Fibroblast of skin of back (primary cell): ENCODE results near the gene PHF2. TPM values are rescaled to one million over a fixed set of nuclear protein-coding genes. Genes with fewer than 3 reads are reported as not detected.
A peak's percentile ranks its signal among the peaks of the same experiment; 100 is the strongest.

ENCODE experiments used
- DNase-seq: peaks from one replicate; pipeline ENCODE4 v3.0.0-alpha.2; 2013
- polyA plus RNA-seq, 2 experiments: library from polyadenylated mRNA; unstranded; fragments of 120-200 nt; gene quantifications; one replicate each; pipeline ENCODE4 v1.2.1, GENCODE V29; 2013; ENCODE audit not compliant: insufficient read length in 2 of 2

The PHF2 gene
- polyA plus RNA-seq (2013, experiment 1 of 2; ENCODE audit: insufficient read length): 20.7 TPM
- polyA plus RNA-seq (2013, experiment 2 of 2; ENCODE audit: insufficient read length): 26.3 TPM

DNA sequence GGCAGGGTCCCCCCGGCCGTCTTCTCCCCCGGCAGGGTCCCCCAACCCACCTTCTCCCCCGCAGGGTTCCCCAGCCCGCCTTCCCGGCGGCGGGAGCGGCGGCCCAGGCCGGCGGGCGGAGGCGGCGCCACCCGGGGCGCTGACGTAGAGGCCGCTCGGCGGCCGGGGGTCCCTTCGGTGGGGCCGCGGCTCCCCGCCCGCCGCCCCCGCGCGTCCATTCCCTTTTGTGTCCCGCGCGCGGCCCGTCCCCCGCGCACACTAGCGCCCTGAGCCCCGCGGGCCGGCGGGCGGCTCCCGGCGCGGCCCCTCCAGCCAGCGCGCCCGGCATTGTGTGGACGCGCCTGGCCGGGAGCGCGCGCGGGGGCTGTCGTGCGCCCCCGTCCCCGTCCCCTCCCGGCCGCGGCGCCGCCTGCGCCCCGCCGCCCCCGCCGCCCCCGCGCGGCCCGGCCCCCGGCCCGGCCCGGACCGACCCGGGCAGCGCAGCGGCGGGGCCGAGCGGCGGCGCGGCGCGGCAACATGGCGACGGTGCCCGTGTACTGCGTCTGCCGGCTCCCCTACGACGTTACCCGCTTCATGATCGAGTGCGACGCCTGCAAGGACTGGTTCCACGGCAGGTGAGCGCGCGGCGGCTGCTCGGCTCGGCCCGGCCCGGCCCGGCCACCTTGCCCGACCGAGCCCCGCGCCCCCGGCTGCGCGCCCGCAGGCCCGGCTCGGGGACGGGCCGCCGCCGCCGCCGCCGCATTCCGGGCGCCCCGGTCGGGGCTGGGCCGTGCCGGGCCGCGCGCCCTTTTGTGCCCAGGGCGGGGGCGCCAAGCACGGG, at the start of gene PHF2:
Gene PHF2 (plus strand): TSS at position 327 of the 820 bp plus-strand sequence. CDS start 190 bp downstream, at position 517.
- DNase-seq: peak; percentile 18

DNA sequence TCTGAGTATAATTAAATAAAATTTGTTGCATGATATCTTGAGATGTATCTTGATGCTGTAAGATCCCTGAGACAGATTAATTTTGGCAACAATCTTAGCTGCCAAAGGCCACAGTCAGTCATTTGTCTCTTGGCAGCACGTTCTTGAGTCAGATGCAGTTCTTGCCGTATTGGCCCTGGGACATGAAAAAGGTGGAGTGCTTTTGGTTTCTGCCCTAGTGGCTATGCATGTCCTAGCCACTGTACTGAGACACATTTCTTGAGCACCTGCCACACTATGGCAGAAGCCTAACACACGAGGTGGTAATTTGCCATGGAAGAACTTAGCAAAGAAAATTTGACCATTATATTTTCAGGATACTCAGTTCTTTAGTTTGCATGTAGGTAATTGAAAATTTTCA, 45.0 kb upstream of the PHF2 start:
- DNase-seq: no peak

DNA sequence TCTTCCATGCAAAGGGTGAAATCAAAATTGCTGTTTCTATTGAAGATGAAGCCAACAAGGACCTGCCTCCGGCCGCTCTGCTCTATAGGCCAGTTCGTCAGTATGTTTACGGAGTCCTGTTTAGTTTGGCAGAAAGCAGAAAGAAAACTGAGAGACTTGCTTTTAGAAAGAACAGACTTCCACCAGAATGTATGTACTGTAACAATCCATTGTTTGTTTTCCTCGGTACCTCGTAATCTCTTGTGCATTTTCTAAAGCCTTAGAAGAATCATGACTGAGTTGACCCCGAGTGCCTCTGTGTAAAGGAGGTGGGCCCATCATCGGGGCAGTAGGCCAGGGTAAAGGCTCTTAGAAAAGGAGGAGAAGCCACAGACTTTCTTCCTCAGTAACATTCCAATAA, 44.2 kb upstream of the PHF2 start:
- DNase-seq: no peak

DNA sequence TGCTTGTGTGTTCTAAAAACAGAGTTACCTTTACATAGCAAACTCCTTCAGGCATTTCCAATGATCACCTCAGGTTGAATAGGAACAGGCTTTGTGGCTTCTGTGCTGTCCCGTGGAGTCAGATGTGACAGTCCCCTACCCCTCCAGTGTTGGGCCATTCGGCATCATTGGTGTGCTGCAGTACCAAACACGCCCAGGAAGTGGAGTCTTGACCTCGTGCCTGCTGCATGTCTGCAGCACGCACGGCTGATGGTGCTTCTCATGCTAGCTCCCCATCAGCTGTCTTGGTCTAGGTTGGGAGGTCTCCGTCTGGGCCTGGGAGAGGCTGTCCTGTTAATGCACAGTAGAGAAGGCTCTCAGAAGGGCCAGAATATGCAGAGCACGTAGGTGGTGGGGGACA, 42.5 kb upstream of the PHF2 start:
- no peak for DNase-seq

GRCh38 chr9:93536167-93536566, 40.2 kb upstream of the PHF2 start:
- no peak for DNase-seq

- DNase-seq: no peak
These were observed 39.5 kb upstream of the PHF2 start for GRCh38 chr9:93536874-93537273.

DNA sequence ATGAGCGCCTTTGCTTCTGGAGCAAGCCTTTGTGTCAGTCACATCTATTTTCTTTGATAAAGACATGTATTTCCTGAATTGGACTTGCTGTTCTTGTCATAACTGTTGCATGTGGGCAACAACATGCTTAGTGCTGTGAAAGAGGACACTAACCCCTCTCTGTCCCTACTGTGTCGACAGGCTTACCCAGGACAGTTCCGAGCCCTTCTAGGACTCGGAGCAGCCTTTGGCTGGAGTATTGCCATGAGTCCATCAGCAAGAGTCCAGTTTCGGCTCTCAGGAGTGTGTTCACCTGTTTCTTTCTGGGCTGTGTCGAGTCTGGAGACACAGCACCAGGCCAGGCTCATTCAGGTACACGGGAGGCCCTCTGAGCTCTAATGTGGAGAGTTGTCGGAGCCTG, 36.1 kb upstream of the PHF2 start:
- no peak for DNase-seq

GRCh38 chr9:93541005-93541404, 35.4 kb upstream of the PHF2 start:
- DNase-seq: no peak

DNA sequence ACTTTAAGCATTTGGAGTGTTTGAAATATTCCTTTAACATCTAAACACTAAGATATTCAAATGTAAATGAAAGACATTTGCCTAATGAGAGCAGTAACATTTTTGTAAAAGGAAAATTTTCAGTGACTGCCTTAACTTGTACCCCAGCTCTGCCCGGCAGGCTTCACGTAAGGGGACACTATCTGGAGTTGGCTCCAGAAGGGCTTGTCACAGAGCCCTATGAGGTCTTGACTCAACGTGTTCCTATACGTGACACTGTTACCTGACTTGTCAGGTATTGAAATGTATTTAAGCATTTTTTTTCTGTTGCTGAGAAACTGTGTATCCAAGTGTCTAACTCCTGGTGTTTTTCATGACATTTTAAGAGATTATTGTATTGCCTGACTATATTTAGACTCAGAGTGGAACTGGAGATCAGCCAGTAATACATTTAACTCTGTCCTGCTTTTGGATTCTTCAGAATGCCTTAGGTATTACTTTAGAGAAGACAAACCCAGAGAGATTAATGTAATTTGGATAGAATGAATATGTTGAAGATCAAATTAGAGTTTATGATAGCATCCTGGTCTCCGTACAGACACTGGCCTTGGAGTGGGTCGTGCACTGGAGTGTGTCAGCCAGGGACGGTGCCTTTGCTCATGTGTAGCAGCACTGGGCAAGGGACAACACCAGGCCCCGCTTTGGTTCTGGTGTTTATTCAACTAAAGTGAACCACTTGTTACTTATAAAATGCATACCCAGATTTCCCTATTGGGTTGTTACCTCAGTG, 34.6 kb upstream of the PHF2 start:
- no peak for DNase-seq

- DNase-seq: no peak
These were observed 33.3 kb upstream of the PHF2 start for GRCh38 chr9:93543117-93543516.

GRCh38 chr9:93546356-93546755, 30.0 kb upstream of the PHF2 start:
- no peak for DNase-seq

DNA sequence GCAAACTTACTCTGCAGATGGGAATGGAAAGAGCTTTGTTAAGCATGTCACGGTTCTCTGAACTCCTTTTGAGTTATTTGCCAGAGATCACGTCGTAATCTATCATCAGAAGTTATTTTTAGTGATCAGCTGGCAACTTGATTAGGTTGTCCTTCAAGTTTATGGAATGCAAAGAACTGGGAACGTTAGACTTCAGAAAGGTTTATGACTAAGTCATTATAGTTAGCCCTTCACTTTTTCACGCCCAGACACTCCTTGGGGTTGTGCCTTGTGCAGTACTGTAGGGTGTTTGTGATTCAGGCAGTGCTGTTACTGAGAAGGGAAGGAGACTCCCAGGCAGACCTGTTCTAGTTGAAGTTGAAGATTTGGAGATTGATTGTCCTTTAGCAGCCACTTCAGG, 26.8 kb upstream of the PHF2 start:
- no peak for DNase-seq

- no peak for DNase-seq
These were observed 23.5 kb upstream of the PHF2 start for GRCh38 chr9:93552923-93553322.

DNA sequence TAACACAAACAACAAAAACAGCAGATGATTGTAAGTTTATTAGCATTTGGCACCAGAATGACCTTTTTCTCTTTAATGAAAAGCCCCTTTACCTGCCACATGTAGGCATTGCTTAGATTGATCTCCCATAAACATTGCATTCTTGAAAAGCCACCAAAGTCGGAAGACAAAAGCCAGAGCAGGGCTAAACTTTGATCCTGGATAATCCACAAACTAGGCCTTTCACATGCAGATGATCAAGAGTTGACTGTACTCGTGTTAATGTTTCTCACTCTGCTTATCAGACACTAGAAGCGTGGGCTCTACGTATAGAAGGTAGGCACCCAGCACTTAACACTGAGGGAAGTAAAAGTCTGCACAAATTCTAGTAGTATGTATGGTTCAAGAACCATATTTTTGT, 21.0 kb upstream of the PHF2 start:
- no peak for DNase-seq

DNA sequence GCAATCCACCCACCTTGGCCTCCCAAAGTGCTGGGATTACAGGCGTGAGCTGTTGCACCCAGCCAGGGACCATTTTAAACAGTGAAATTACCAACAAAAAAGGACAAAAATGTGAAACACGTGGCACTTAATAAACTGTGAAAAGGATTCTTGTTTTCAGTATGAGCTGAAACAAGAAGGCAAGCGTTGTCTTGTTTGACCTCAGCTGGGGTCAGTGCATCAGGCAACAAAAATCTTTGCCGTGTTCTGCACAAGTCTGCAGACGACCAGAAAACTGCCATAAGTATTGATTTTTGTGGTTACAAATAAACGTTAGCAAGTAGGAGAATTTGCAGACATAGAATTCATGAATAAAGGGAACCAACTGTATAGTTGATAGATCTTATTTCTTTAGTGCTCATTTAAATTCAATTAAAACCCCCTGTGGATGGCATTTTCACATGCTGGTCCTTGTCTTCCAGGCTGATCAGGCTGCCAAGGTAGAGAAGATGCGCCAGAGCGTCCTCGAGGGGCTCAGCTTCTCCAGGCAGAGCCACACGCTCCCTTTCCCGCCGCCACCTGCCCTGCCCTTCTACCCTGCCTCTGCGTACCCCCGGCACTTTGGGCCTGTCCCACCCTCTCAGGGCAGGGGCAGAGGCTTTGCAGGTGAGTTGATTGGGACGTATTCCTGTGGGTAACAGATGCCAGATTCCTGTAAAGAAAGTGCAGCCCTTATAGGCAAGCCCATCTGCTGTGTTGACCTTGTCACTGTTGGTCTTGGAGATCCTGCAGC, 18.8 kb upstream of the PHF2 start:
- no peak for DNase-seq

GRCh38 chr9:93558503-93558902, 17.9 kb upstream of the PHF2 start:
- no peak for DNase-seq

GRCh38 chr9:93560991-93561390, 15.4 kb upstream of the PHF2 start:
- DNase-seq: no peak

- DNase-seq: no peak
These were observed 14.2 kb upstream of the PHF2 start for GRCh38 chr9:93562157-93562556.

GRCh38 chr9:93565089-93565488, 11.3 kb upstream of the PHF2 start:
- DNase-seq: no peak

GRCh38 chr9:93566408-93567270, 9.7 kb upstream of the PHF2 start:
- peak; percentile 95 for DNase-seq

DNA sequence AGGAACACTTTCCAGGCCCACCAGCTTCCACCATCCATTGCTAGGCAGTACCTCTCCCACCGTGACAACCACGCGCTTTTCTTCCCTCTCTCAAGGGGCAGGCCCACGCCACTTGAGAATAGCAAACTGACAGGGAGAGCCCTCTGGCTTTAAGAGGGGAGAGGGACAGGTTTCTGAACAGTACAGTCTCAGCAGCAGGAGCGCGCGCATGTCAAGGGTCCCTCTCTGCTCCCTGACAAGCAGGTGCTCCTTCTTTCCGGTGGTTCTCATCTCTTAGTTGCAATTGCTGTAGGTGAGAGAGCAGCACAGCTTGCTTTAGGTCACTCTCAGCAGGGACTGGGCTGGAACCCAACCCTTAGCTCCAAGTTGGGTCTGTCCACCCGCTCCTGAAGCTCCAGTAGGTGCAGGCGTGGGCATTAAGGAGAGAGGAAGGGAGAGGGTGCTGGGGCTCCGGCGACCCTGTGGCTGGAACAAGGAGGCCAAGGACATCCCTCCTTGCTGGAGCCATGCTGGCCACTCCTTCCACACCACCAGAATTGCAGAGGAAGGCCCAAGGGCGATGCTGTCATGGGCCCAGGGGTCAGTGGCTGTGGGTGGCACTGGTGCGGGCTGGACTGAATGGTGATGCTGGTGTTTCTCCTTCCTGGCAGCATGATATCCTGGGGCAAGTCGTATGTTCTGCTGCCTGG, 9.0 kb upstream of the PHF2 start:
- DNase-seq: peak; percentile 9
